ENCODE data around the gene PTPRK. TPM values are rescaled to one million over a fixed set of nuclear protein-coding genes. Genes with fewer than 3 reads are reported as not detected.

The PTPRK gene
- total and polyA plus RNA-seq, 8 donors, result 57.0 to 90.4 (median 78.6) TPM

- no peaks in the 10 kb centered on the region for H3K27me3 ChIP-seq
- no peak for TF ChIP-seq CTCF (IDR thresholded peaks at IDR 0.05)
- peaks cover 0 to 13% of the 10 kb centered on the region in 2 donors for H3K4me1 ChIP-seq
- no peak overlapping the region for H3K27ac ChIP-seq
- H3K36me3 ChIP-seq, result no peaks in the 10 kb centered on the region
- intact Hi-C loops (cut with DNase I), result no loop called here
- ATAC-seq (no peak), DNase-seq (no peak)
- H3K9me3 ChIP-seq, result no peaks in the 10 kb centered on the region
- no peak overlapping the region for H3K4me3 ChIP-seq
Observed at GRCh38 chr6:128337619-128338018, 182.8 kb downstream of the PTPRK start.

DNA sequence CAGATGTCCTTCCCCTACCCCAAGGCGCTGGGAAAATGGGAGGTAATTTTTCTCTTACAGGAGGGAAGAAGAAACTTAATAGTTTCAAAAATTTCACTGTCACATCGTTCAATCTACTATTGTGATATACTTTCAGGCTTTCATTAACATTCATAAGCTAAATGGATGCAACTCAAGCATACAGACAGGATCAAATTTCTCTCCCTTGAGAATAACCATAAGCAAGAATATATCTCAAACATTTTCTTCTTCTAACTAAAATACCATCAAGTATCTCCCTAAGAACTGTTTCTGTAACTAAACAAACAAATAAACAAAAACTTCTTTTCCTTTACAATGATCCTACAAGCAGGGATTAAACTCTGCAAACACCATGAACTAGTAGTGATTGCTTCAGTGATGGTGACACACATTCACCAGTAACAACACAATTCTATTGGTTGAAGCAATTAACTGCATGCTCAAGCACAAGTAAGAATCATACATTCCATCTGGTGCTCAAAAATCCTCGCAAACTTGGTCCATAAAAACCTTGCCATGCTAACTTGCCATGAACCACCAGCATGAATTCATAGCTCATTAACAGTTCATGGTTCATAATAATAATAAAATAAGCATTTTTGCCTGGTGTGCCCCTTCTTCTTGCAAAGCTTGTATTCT, 183.8 kb downstream of the PTPRK start:
- Histone ChIP-seq H3K9me3 (no peaks in the 10 kb centered on the region), H3K4me1 (peaks cover 0 to 13% of the 10 kb centered on the region in 2 donors), H3K27ac (no peak overlapping the region), H3K4me3 (no peak overlapping the region), H3K36me3 (no peaks in the 10 kb centered on the region), H3K27me3 (no peaks in the 10 kb centered on the region)
- no peak for TF ChIP-seq CTCF (IDR thresholded peaks at IDR 0.05)
- DNase-seq, result no peak
- no peak for ATAC-seq
- intact Hi-C loops (cut with DNase I), result no loop called here

DNA sequence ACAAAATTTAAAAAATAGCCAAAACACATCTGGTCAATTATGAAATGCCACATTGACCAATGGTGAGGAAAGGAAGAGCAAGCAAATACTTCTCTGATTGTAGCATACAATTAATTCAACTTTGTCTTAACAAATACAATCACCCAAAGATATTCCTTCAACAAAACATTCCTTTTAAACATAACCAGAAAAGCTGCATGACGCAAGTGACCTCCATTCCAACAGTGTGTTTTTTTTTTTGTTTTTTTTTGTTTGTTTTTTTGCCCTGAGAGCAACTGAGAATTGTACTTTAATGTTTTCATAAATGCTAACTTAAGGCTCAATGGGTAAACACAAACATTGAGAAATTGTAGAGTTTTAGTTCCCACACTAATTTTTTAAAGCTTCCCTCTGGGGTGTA, 184.4 kb downstream of the PTPRK start:
- Histone ChIP-seq H3K4me1 (peaks cover 0 to 13% of the 10 kb centered on the region in 2 donors), H3K9me3 (no peaks in the 10 kb centered on the region), H3K4me3 (no peak overlapping the region), H3K27ac (no peak overlapping the region), H3K36me3 (no peaks in the 10 kb centered on the region), H3K27me3 (no peaks in the 10 kb centered on the region)
- DNase-seq (no peak), ATAC-seq (no peak)
- intact Hi-C loops (cut with DNase I), result no loop called here
- no peak for TF ChIP-seq CTCF (IDR thresholded peaks at IDR 0.05)

GRCh38 chr6:128333581-128334223, 186.7 kb downstream of the PTPRK start:
- Histone ChIP-seq H3K9me3 (no peaks in the 10 kb centered on the region), H3K27me3 (no peaks in the 10 kb centered on the region), H3K36me3 (no peaks in the 10 kb centered on the region), H3K27ac (no peak overlapping the region), H3K4me3 (no peak overlapping the region), H3K4me1 (peaks cover 0 to 3% of the 10 kb centered on the region in 2 donors)
- TF ChIP-seq CTCF (IDR thresholded peaks at IDR 0.05), result no peak
- DNase-seq, result peak in 1 of 4 donors; percentile 26
- ATAC-seq, result peak; percentile 82
- intact Hi-C loops (cut with DNase I), result no loop called here

DNA sequence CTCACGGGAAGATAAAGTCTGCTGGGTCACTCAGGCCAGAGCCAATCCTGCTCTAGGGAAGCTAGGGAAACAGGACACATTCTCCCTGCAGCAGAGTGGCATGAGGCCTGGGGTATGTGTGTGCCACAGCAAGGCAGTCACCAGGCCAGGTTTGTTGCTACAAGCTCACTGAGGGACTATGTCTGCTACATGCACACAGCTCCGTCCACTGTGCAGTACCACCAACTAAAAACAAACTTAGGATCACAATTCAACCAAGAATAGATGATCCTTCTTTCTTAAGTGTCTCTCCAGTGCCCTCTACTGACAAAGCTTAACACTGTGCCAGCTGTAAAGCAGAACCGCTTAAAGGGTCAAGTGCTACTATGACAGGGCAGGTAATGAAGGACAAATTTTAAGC, 192.5 kb downstream of the PTPRK start:
- DNase-seq (peak in 1 of 4 donors; percentile 8), ATAC-seq (peak; percentile 69)
- no peaks in the 10 kb centered on the region for H3K36me3 ChIP-seq
- peak; percentile 21 to 43 for TF ChIP-seq CTCF (IDR thresholded peaks at IDR 0.05)
- intact Hi-C loops (cut with DNase I), result no loop called here
- H3K4me3 ChIP-seq, result no peak overlapping the region
- no peaks in the 10 kb centered on the region for H3K27me3 ChIP-seq
- H3K4me1 ChIP-seq, result no peaks in the 10 kb centered on the region
- no peak overlapping the region for H3K27ac ChIP-seq
- no peaks in the 10 kb centered on the region for H3K9me3 ChIP-seq

All from left lung (tissue), 10 donors.